SU-DHL-6 (cell line): ENCODE measurements around the gene KCNN3.

Experiments used
- CTCF ChIP-seq: fragments of 200-600 bp; sonication (generic); IDR thresholded peaks from one replicate; pipeline ENCODE4 v1.5.1; 2017; ENCODE audit warnings: antibody characterized with exemption, mild to moderate bottlenecking, low read length, moderate library complexity; ENCODE audit not compliant: insufficient read depth, poor library complexity, severe bottlenecking
- EZH2phosphoT487 ChIP-seq: fragments of 200-600 bp; sonication (generic), shearing (Covaris generic); conservative IDR thresholded peaks from 2 replicates; pipeline ENCODE4 v1.6.1; 2018; ENCODE audit warnings: mild to moderate bottlenecking, antibody characterized with exemption, low read length, moderate library complexity, mixed read lengths

GRCh38 chr1:154796303-154796892 lies 73.7 kb downstream of the KCNN3 start:
- TF ChIP-seq CTCF = no peak
- no peak for TF ChIP-seq EZH2phosphoT487
